ENCODE data around the gene AHI1. TPM values are rescaled to one million over a fixed set of nuclear protein-coding genes. Genes with fewer than 3 reads are reported as not detected.

AHI1 gene
- total RNA-seq, 1 experiment from 2014 or later, result 18.8 TPM

DNA sequence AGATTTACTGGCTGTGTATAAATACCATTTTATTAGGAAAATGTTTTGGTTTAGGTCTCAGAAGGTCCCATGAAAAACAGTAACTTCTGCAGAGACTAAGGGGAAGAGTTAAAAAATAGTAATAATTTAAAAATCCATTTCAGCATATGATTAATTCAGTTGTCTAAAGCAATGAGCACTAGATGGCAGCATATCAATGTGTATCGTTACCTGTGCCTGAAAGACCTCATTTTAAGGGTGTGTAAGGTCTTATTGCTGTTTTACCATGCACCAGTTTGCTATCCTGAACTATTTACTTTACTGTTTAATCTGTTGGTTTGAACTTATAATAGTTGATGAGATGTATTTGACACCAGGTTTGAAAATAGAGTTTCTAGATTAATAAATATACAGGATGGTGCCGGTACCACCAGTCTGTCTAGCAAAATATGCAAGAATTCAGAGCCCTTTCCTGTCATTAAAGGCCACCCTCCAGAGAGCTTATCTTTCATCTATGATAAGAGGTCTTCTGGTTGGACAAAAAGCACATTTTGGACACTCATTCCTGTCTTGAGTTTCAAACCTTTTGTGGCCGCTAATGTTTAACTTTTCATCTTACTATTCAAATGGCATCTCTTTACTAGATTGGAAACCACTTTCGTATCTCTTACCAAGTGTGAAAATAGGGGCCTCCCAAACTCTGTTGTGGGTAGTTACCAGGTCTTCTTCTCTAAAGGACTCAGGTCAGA, 8.9 kb upstream of the AHI1 start (continued):
- TF ChIP-seq GABPB1 (CRISPR knock-in tag; IDR thresholded peaks at IDR 0.05) (no peak), ZNF263 (CRISPR knock-in tag; IDR thresholded peaks at IDR 0.05; ENCODE audit: low read depth) (no peak), TCF7 (CRISPR knock-in tag; IDR thresholded peaks at IDR 0.05; ENCODE audit: low read depth) (no peak), ZNF317 (CRISPR knock-in tag; IDR thresholded peaks at IDR 0.05; ENCODE audit: borderline replicate concordance, low read depth) (no peak)

DNA sequence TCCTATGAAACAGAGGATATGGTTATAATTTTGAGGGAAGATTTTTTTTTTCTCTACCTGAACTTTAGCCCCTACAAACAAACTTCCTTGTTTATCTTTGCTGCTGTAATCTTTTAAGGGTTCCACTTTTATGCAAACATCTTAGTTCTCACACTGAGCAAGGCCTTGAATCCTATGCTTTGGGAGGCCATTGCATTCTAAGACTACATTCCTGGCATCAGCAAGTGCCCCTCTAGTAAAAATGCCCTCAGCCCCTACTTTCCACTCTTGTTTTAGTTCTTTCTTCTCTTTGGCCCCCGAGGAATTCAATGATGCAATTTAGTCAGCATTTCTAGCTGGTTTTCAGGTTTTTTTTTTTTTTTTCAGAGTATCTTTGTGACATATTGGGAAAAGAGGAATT, 8.1 kb upstream of the AHI1 start:
- TF ChIP-seq, protein P1, sequence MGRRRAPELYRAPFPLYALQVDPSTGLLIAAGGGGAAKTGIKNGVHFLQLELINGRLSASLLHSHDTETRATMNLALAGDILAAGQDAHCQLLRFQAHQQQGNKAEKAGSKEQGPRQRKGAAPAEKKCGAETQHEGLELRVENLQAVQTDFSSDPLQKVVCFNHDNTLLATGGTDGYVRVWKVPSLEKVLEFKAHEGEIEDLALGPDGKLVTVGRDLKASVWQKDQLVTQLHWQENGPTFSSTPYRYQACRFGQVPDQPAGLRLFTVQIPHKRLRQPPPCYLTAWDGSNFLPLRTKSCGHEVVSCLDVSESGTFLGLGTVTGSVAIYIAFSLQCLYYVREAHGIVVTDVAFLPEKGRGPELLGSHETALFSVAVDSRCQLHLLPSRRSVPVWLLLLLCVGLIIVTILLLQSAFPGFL (CRISPR knock-in tag; IDR thresholded peaks at IDR 0.05; ENCODE audit: borderline replicate concordance), result no peak
- TF ChIP-seq HMGA2 (CRISPR knock-in tag; IDR thresholded peaks at IDR 0.05), result no peak
- TF ChIP-seq, protein P2, sequence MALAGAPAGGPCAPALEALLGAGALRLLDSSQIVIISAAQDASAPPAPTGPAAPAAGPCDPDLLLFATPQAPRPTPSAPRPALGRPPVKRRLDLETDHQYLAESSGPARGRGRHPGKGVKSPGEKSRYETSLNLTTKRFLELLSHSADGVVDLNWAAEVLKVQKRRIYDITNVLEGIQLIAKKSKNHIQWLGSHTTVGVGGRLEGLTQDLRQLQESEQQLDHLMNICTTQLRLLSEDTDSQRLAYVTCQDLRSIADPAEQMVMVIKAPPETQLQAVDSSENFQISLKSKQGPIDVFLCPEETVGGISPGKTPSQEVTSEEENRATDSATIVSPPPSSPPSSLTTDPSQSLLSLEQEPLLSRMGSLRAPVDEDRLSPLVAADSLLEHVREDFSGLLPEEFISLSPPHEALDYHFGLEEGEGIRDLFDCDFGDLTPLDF (CRISPR knock-in tag; IDR thresholded peaks at IDR 0.05), result no peak
- no peak for TF ChIP-seq NFE2L1 (CRISPR knock-in tag; IDR thresholded peaks at IDR 0.05)
- TF ChIP-seq PRRX2 (CRISPR knock-in tag; IDR thresholded peaks at IDR 0.05), result no peak
- TF ChIP-seq GABPB1 (CRISPR knock-in tag; IDR thresholded peaks at IDR 0.05), result no peak
- TF ChIP-seq RELA (CRISPR knock-in tag; IDR thresholded peaks at IDR 0.05; ENCODE audit: borderline replicate concordance), result no peak
- TF ChIP-seq, protein P3, sequence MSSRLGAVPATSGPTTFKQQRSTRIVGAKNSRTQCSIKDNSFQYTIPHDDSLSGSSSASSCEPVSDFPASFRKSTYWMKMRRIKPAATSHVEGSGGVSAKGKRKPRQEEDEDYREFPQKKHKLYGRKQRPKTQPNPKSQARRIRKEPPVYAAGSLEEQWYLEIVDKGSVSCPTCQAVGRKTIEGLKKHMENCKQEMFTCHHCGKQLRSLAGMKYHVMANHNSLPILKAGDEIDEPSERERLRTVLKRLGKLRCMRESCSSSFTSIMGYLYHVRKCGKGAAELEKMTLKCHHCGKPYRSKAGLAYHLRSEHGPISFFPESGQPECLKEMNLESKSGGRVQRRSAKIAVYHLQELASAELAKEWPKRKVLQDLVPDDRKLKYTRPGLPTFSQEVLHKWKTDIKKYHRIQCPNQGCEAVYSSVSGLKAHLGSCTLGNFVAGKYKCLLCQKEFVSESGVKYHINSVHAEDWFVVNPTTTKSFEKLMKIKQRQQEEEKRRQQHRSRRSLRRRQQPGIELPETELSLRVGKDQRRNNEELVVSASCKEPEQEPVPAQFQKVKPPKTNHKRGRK (CRISPR knock-in tag; IDR thresholded peaks at IDR 0.05; ENCODE audit: borderline replicate concordance), result no peak
- peaks cover 28% of the 10 kb centered on the region for H3K4me1 Mint-ChIP-seq
- no peaks in the 10 kb centered on the region for H3K36me3 Mint-ChIP-seq
- CTCF ChIA-PET, result interaction anchor here (1.1 to 1.5 kb wide), 3 partner anchors 7 to 404 kb away, joined by 3 read pairs; no protein-coding TSS in a partner anchor
- no peaks in the 10 kb centered on the region for H3K9me3 Mint-ChIP-seq
- ATAC-seq (peak; percentile 65), DNase-seq (ENCODE audit: low spot score) (no peak)
- no peaks in the 10 kb centered on the region for H3K27me3 Mint-ChIP-seq (ENCODE audit: low read depth)
- H3K4me3 Mint-ChIP-seq, result no peak overlapping the region
- POLR2A ChIA-PET, result no interaction called here
- H3K27ac Mint-ChIP-seq, result peak overlapping the region; percentile 43

DNA sequence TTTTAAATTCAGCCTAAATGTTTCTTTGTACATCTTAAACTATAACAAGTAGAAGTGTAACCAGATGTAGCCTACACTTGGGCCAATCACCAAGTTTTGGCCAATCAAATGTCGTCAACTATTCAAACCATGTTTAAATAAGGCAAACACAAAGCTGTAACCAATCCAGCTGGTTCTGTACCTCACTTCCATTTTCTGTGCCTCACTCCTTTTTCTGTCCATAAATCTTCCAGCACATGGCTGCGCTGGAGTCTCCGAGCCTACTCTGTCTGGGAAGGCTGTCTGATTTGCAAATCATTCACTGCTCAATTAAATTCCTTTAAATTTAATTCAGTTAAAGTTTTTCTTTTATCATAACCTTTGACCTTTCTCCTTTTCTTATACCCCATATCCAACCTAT, 7.7 kb upstream of the AHI1 start:
- ChIA-PET POLR2A (no interaction called here), CTCF (interaction anchor here (1.1 kb wide), 1 partner anchor 404 kb away, joined by 3 read pairs; no protein-coding TSS in a partner anchor)
- H3K27ac Mint-ChIP-seq, result no peak overlapping the region
- no peaks in the 10 kb centered on the region for H3K27me3 Mint-ChIP-seq (ENCODE audit: low read depth)
- H3K4me3 Mint-ChIP-seq, result no peak overlapping the region
- ATAC-seq (no peak), DNase-seq (ENCODE audit: low spot score) (no peak)
- H3K4me1 Mint-ChIP-seq, result peaks cover 28% of the 10 kb centered on the region
- H3K9me3 Mint-ChIP-seq, result no peaks in the 10 kb centered on the region
- H3K36me3 Mint-ChIP-seq, result no peaks in the 10 kb centered on the region
- TF ChIP-seq, protein P4, sequence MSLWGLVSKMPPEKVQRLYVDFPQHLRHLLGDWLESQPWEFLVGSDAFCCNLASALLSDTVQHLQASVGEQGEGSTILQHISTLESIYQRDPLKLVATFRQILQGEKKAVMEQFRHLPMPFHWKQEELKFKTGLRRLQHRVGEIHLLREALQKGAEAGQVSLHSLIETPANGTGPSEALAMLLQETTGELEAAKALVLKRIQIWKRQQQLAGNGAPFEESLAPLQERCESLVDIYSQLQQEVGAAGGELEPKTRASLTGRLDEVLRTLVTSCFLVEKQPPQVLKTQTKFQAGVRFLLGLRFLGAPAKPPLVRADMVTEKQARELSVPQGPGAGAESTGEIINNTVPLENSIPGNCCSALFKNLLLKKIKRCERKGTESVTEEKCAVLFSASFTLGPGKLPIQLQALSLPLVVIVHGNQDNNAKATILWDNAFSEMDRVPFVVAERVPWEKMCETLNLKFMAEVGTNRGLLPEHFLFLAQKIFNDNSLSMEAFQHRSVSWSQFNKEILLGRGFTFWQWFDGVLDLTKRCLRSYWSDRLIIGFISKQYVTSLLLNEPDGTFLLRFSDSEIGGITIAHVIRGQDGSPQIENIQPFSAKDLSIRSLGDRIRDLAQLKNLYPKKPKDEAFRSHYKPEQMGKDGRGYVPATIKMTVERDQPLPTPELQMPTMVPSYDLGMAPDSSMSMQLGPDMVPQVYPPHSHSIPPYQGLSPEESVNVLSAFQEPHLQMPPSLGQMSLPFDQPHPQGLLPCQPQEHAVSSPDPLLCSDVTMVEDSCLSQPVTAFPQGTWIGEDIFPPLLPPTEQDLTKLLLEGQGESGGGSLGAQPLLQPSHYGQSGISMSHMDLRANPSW (CRISPR knock-in tag; conservative IDR thresholded peaks at IDR 0.05; ENCODE audit: low read depth), result no peak
- TF ChIP-seq EMX1 (CRISPR knock-in tag; IDR thresholded peaks at IDR 0.05), result no peak
- TF ChIP-seq, protein P5, sequence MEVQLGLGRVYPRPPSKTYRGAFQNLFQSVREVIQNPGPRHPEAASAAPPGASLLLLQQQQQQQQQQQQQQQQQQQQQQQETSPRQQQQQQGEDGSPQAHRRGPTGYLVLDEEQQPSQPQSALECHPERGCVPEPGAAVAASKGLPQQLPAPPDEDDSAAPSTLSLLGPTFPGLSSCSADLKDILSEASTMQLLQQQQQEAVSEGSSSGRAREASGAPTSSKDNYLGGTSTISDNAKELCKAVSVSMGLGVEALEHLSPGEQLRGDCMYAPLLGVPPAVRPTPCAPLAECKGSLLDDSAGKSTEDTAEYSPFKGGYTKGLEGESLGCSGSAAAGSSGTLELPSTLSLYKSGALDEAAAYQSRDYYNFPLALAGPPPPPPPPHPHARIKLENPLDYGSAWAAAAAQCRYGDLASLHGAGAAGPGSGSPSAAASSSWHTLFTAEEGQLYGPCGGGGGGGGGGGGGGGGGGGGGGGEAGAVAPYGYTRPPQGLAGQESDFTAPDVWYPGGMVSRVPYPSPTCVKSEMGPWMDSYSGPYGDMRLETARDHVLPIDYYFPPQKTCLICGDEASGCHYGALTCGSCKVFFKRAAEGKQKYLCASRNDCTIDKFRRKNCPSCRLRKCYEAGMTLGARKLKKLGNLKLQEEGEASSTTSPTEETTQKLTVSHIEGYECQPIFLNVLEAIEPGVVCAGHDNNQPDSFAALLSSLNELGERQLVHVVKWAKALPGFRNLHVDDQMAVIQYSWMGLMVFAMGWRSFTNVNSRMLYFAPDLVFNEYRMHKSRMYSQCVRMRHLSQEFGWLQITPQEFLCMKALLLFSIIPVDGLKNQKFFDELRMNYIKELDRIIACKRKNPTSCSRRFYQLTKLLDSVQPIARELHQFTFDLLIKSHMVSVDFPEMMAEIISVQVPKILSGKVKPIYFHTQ (CRISPR knock-in tag; IDR thresholded peaks at IDR 0.05), result no peak
- no peak for TF ChIP-seq ZNF232 (CRISPR knock-in tag; IDR thresholded peaks at IDR 0.05)
- TF ChIP-seq, protein P1 (CRISPR knock-in tag; IDR thresholded peaks at IDR 0.05; ENCODE audit: borderline replicate concordance), result no peak
- no peak for TF ChIP-seq ZNF671 (CRISPR knock-in tag; IDR thresholded peaks at IDR 0.05)
- TF ChIP-seq TCF7 (CRISPR knock-in tag; IDR thresholded peaks at IDR 0.05; ENCODE audit: low read depth), result no peak
- TF ChIP-seq, protein P3 (CRISPR knock-in tag; IDR thresholded peaks at IDR 0.05; ENCODE audit: borderline replicate concordance), result no peak
- no peak for TF ChIP-seq PRRX2 (CRISPR knock-in tag; IDR thresholded peaks at IDR 0.05)
- TF ChIP-seq, protein P6, sequence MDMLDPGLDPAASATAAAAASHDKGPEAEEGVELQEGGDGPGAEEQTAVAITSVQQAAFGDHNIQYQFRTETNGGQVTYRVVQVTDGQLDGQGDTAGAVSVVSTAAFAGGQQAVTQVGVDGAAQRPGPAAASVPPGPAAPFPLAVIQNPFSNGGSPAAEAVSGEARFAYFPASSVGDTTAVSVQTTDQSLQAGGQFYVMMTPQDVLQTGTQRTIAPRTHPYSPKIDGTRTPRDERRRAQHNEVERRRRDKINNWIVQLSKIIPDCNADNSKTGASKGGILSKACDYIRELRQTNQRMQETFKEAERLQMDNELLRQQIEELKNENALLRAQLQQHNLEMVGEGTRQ (CRISPR knock-in tag; IDR thresholded peaks at IDR 0.05), result no peak

All from WTC11 (cell line).